HG02885 (cell line): ENCODE results near the gene RTN4RL1.
"Not testable (repeated sequence)": the region's sequence is repeated elsewhere in the genome, so short reads cannot be mapped to it uniquely, and the experiment has no call there.

Experiments
- ATAC-seq: cut with Tn5 transposase; IDR thresholded peaks from one replicate; pipeline ENCODE4 v1.9.1; 2021; ENCODE audit warnings: mild to moderate bottlenecking; ENCODE audit not compliant: unreplicated experiment, poor library complexity

RTN4RL1 gene

DNA sequence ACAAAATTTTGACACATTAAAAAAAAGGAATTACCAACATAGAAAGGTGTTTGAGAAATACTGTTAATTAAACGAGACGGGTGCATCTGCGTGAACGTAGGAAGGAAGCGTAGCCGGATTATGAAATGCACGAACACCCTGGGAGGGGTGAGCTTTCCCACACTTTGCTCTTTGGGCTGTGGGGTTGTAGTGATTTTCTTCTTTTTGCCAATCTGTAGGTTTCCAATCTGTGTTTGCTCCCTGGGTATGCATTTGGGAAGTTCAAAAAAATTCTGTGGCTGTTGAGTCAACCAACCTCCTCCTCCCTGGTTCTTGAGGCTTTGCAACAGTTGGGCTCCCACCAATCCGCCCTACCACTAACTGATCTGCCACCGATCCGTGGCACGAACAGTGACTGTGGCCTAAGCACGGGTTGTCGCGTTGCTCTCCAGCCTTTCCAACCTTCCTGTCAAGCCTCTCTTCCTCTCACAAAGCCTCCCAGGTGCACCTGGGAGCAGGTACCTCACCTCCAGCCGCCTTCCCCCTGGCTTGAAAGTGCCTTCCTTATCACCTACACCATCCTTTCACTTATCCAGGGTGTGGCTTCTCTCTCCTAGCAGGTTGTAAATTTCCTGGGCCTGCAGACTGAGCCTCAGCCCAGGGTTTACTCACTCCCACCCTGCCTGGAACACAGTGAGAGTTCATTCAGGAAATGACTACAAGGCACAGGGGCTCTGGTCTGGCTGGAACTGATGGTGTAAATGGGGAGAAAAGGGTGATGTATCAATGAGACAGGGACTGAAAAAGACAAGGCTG lies 16.6 kb downstream of the RTN4RL1 start:
- ATAC-seq: no peak

DNA sequence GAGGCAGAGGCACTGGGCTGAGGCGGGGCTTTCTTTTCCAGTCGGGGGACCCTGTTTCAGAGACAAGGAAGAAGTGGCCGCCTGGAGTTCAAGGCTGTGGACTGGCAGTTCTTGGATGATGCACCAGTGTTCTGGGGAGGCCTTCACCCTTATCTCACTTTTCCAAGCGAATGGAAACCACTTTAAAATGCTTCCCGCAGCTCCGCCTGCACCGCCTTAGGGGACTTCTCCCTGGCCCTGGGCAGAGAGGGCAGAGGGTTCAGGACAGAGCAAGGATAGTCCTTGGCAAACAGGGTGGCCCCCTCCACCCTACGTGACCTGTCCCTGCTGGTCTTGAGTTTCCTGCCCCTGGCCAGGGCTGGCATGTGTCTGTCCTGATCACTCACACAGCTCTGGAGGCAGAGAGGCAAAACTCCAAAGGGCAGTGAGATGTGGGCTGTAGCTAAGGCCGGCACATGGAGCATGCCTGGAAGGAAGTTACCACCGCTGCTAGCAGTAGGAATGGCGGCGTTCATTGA lies 20.6 kb downstream of the RTN4RL1 start:
- no peak for ATAC-seq

DNA sequence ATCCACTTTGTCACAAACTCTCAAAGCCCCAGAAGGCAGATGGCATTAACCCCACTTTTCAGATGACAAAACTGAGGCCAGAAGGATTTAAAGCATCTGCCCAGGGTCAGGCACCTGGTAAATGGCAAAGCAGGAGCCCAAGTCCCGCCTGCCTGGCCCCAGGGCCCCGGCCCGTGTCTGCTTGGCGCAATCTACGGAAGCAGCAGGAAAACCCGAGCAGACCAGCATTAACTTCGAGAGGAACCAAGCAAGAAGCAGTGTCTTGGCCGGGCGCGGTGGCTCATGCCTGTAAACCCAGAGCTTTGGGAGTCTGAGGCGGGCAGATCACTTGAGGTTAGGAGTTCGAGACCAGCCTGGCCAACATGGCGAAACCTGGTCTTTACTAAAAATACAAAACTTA lies 21.6 kb downstream of the RTN4RL1 start:
- no peak for ATAC-seq

- ATAC-seq: no peak
Measured at GRCh38 chr17:2002767-2003329, 22.3 kb downstream of the RTN4RL1 start.

DNA sequence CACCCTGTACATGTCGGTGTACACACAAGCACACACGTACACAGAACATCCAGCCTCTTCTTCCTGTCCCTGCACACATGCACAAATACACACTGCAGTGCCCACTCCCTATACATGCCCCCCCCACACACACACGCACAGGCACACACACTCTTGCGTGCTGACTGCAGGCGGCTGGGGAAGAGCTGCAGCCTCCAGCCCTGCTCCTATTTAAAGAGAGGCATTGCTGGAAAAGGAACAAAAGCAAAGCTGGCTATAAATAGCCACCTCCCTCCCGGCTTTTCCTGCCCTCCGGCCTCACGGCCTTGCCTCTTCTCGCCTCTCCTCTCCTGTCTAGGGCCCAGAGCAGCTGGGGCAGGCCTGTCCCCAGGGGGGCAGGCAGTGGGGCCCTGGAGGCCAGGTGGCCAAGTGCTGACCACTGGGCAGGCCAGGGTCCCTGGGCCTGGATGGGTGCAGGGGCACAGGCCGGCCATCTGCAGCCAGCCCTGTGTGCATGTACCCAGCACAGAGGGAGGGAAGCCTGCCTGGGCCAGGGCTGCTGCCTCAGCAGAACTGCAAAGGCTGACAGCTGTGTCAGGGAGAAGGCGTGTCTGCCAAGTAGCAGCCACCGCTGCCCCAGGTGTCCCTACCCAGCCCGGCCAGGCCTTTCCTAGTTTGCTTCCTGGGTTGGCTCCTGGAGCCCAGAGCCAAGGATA lies 25.4 kb downstream of the RTN4RL1 start:
- no peak for ATAC-seq

DNA sequence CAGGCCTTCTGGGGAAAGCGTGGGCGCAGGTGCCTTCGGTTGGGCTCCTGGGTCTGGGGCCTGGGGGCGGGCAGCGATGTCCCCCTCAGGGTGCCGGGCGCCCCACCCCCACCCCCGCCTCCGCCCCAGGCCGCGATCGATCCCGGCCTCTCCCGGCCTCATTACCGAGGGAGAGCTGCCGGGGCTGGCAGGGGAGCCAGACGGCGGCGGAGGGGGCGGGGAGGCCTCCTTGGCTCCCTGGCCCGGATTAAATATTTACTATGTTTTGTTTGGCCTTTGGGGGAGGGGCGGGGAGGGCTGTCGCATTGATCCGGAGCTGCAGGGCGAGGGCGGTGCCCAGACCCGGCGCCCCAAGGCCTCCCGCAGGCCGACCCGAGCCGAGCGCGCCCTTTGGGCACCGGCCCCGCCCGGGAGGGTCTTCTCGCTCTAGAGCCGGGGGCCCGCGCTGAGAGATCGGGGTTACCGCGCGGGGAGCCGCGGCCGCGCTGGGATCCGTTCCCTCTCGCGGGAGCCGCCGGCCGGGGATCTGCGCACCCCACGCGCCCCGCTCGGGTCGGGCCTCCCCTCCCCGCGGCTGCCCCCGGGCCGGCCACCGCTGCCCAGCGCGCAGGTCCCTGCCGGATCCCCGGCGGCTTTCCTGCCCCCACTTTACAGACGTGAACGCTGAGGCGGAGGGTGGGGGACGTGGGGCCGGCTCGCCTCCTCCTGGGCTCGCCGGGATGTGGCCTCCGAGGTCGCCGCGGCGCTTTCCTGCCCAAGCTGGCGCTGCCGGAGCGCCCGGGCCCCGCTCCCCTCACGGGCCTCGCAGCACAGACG lies 27.0 kb downstream of the RTN4RL1 start:
- ATAC-seq: no peak

DNA sequence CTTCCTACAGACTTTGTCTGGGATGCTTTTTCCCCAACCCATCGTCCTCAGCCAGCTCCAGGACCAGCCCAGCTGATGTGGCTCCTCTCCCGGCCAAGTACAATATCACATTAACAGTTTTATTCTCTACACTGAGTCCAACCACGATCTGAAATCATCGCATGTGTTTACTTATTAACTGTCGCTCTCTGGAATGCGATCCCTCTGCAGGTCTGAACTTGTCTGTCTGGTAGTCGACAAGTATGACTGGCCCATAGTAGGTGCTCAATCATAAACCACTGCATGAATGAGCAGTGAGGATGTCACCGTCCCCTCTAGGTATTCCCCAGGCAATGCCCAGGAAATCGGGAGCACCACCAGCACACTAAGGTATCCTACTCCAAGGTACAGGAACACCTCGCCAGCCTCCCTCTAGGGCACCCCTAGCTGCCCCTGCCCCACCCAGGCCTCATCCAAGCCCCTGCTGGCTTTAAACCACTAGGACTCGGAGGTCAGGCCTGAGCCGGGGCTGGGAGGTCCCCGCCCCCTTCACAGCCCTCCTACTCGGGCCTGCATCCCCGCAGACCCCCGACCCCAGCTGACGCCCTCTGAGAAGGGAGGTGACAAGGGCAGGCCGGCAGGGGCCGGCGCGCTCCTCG lies 27.7 kb downstream of the RTN4RL1 start:
- ATAC-seq: no peak

- no peak for ATAC-seq
Measured at GRCh38 chr17:1996800-1997288, 28.3 kb downstream of the RTN4RL1 start.

GRCh38 chr17:1995907-1996799 lies 29.0 kb downstream of the RTN4RL1 start:
- ATAC-seq: no peak

GRCh38 chr17:1995321-1995892 lies 29.7 kb downstream of the RTN4RL1 start:
- no peak for ATAC-seq

DNA sequence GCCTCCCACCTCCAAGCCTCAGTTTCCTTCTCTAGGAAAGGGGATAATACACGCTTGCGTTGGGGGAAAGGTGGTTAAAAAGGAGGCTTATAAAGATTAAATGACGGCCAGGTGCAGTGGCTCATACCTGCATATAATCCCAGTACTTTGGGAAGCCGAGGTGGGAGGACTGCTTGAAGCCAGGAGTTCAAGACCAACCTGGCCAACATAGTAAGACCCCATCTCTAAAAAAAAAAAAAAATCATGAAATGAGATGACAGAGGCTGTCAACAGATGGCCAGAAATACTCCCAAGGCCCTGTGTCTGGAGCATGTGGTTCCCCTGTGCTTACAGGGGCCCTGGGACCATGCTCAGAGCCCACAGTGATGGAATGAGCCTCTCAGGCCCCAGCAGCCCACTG lies 30.4 kb downstream of the RTN4RL1 start:
- ATAC-seq: no peak

DNA sequence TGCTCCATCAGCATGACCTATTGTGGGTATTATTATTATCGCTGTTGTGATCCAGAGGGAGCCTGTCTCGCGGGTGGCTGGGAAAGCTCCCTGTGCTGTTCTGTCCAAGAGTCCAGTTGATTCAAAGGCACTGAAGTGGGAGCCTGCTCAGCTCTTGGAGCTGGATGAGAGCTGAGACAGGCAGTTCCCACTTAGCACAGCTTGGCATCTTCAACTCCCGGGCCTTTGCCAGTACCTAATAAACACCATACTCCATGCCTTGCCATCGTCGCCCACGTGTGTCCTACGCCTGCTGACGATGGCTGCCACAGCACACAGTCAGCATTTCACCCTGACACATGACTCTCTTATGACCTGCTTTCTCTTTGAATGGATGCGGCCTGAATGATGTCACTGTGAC lies 32.6 kb downstream of the RTN4RL1 start:
- no peak for ATAC-seq

GRCh38 chr17:1989135-1989534 lies 36.0 kb downstream of the RTN4RL1 start:
- ATAC-seq: no peak

- no peak for ATAC-seq
Measured at GRCh38 chr17:1986783-1987451, 38.2 kb downstream of the RTN4RL1 start.

- ATAC-seq: no peak
Measured at GRCh38 chr17:1985686-1986085, 39.4 kb downstream of the RTN4RL1 start.

- ATAC-seq: no peak
Measured at GRCh38 chr17:1985093-1985492, 40.0 kb downstream of the RTN4RL1 start.

GRCh38 chr17:1982793-1983366 lies 42.3 kb downstream of the RTN4RL1 start:
- not testable (repeated sequence) for ATAC-seq
